Kidney epithelial cell (primary cell): Measurements from ENCODE around the gene ATP6V0E1. TPM values are rescaled to one million over a fixed set of nuclear protein-coding genes. Genes with fewer than 3 reads are reported as not detected.

ENCODE experiments used
- DNase-seq: peaks from one replicate; pipeline ENCODE4 v3.0.0-alpha.2; 2010; ENCODE audit warnings: low read depth
- H3K27me3 ChIP-seq: 2 replicates; pipeline ENCODE4 v1.6.0; 2011; ENCODE audit warnings: low read length; ENCODE audit not compliant: control insufficient read depth, insufficient read depth
- H3K36me3 ChIP-seq: 2 replicates; pipeline ENCODE4 v1.5.1; 2011; ENCODE audit warnings: low read length; ENCODE audit not compliant: control insufficient read depth, insufficient read depth
- H3K4me3 ChIP-seq: 2 replicates; pipeline ENCODE4 v1.5.1; 2011; ENCODE audit warnings: low read depth, mild to moderate bottlenecking, control low read depth, low read length
- CTCF ChIP-seq: IDR thresholded peaks from 2 replicates; pipeline ENCODE4 v1.5.1; 2011; ENCODE audit warnings: mild to moderate bottlenecking, moderate library complexity, low read length, control low read depth, inconsistent platforms; ENCODE audit not compliant: insufficient read depth, poor library complexity, severe bottlenecking
- total RNA-seq: library from RNA; depleted of rRNA; stranded (reverse); fragments of >200 nt; gene quantifications from 2 replicates; pipeline ENCODE4 v1.2.3, GENCODE V29; 2015

Gene ATP6V0E1
- total RNA-seq, 1 donor from 2014 or later, result 178 TPM

- H3K36me3 ChIP-seq, result no peaks in the 10 kb centered on the region
- H3K4me3 ChIP-seq, result no peak overlapping the region
- TF ChIP-seq CTCF, result no peak
- H3K27me3 ChIP-seq, result no peaks in the 10 kb centered on the region
- DNase-seq, result no peak
Observed at GRCh38 chr5:172940268-172941066, 43.1 kb upstream of the ATP6V0E1 start.

GRCh38 chr5:172941067-172941516, 42.5 kb upstream of the ATP6V0E1 start:
- no peak overlapping the region for H3K4me3 ChIP-seq
- no peaks in the 10 kb centered on the region for H3K36me3 ChIP-seq
- no peak for TF ChIP-seq CTCF
- no peak for DNase-seq
- no peaks in the 10 kb centered on the region for H3K27me3 ChIP-seq

GRCh38 chr5:172942556-172942955, 41.0 kb upstream of the ATP6V0E1 start:
- H3K36me3 ChIP-seq, result no peaks in the 10 kb centered on the region
- H3K4me3 ChIP-seq, result no peak overlapping the region
- H3K27me3 ChIP-seq, result no peaks in the 10 kb centered on the region
- DNase-seq, result no peak
- no peak for TF ChIP-seq CTCF

- Histone ChIP-seq H3K27me3 (no peaks in the 10 kb centered on the region), H3K36me3 (no peaks in the 10 kb centered on the region), H3K4me3 (no peak overlapping the region)
- TF ChIP-seq CTCF, result no peak
- no peak for DNase-seq
Observed at GRCh38 chr5:172943283-172943841, 40.2 kb upstream of the ATP6V0E1 start.

- Histone ChIP-seq H3K27me3 (no peaks in the 10 kb centered on the region), H3K4me3 (no peak overlapping the region), H3K36me3 (no peaks in the 10 kb centered on the region)
- no peak for TF ChIP-seq CTCF
- no peak for DNase-seq
Observed at GRCh38 chr5:172943906-172944305, 39.7 kb upstream of the ATP6V0E1 start.

GRCh38 chr5:172944741-172945140, 38.8 kb upstream of the ATP6V0E1 start:
- Histone ChIP-seq H3K27me3 (no peaks in the 10 kb centered on the region), H3K4me3 (no peak overlapping the region), H3K36me3 (no peaks in the 10 kb centered on the region)
- no peak for TF ChIP-seq CTCF
- DNase-seq, result no peak
